EH (cell line): Measurements from ENCODE around the gene CHMP4A.
A peak's percentile ranks its signal among the peaks of the same experiment; 100 is the strongest.
"Not testable (repeated sequence)": the region's sequence is repeated elsewhere in the genome, so short reads cannot be mapped to it uniquely, and the experiment has no call there.

ENCODE experiments used
- DNase-seq: peaks from one replicate; pipeline ENCODE4 v3.0.0-alpha.2; 2015; ENCODE audit warnings: low read depth

Gene CHMP4A

GRCh38 chr14:24224618-24225071 lies 11.4 kb upstream of the CHMP4A start:
- DNase-seq, result peak; percentile 87

GRCh38 chr14:24222987-24223386 lies 9.7 kb upstream of the CHMP4A start:
- DNase-seq, result not testable (repeated sequence)

- no peak for DNase-seq
Measured at GRCh38 chr14:24219521-24219920, 6.2 kb upstream of the CHMP4A start.

GRCh38 chr14:24219080-24219479 lies 5.8 kb upstream of the CHMP4A start:
- DNase-seq, result no peak

- DNase-seq, result not testable (repeated sequence)
Measured at GRCh38 chr14:24216876-24217275, 3.6 kb upstream of the CHMP4A start.

GRCh38 chr14:24216345-24216699 lies 3.0 kb upstream of the CHMP4A start:
- no peak for DNase-seq

GRCh38 chr14:24215495-24216344 lies 2.4 kb upstream of the CHMP4A start, which contains the start of gene MDP1:
TSS of gene MDP1 (minus strand) at chr14:24216066. CDS start at chr14:24215955, 111 bp downstream.
- DNase-seq, result peak; percentile 87

- DNase-seq, result no peak
Measured at GRCh38 chr14:24213866-24214662, 776 bp upstream of the CHMP4A start.

GRCh38 chr14:24211311-24211710 lies 2.0 kb downstream of the CHMP4A start:
- DNase-seq, result no peak

- no peak for DNase-seq
Measured at GRCh38 chr14:24207625-24208024, 5.7 kb downstream of the CHMP4A start.

- no peak for DNase-seq
Measured at GRCh38 chr14:24207104-24207551, 6.2 kb downstream of the CHMP4A start.

GRCh38 chr14:24206260-24207103 lies 6.8 kb downstream of the CHMP4A start:
- DNase-seq, result no peak

- DNase-seq, result no peak
Measured at GRCh38 chr14:24204163-24205146, 8.8 kb downstream of the CHMP4A start.

GRCh38 chr14:24203249-24203886 lies 9.9 kb downstream of the CHMP4A start:
- DNase-seq, result not testable (repeated sequence)

GRCh38 chr14:24202538-24202937 lies 10.8 kb downstream of the CHMP4A start:
- not testable (repeated sequence) for DNase-seq

GRCh38 chr14:24198814-24199524 lies 14.3 kb downstream of the CHMP4A start:
- DNase-seq, result no peak

- DNase-seq, result no peak
Measured at GRCh38 chr14:24197056-24197450, 16.2 kb downstream of the CHMP4A start.

- peak; percentile 37 for DNase-seq
Measured at GRCh38 chr14:24196071-24197055, 16.9 kb downstream of the CHMP4A start.
